ENCODE results near the gene BARX1. TPM values are rescaled to one million over a fixed set of nuclear protein-coding genes. Genes with fewer than 3 reads are reported as not detected.

The BARX1 gene
- total and polyA plus RNA-seq, 10 of the 15 experiments (the other 5 are each of a cell fraction or from before 2014, with no cell fraction given), result not detected

- ATAC-seq (no peak), DNase-seq (ENCODE audit: low read depth, low spot score) (no peak), FAIRE-seq (no peak)
- WGBS (ENCODE audit: insufficient coverage, insufficient replicate concordance, low lambda C conversion rate, missing lambda C conversion rate), result 18% methylated on average over 34 of the region's 55 CpGs
- BruUV-seq (replicated peaks), result no TSS peak
- intact Hi-C loops (cut with micrococcal nuclease; ENCODE audit: unreplicated experiment), result no loop called here
- ChIA-PET SMC1A (ENCODE audit: uncharacterized antibody, unreplicated experiment) (no interaction called here), CTCF (interaction anchor here (1.1 kb wide), 1 partner anchor 9 kb away, joined by 3 read pairs; no protein-coding TSS in a partner anchor), RAD21 (ENCODE audit: unreplicated experiment) (no interaction called here), POLR2A (no interaction called here)
- no peaks in the 10 kb centered on the region for H3K36me3 ChIP-seq (ENCODE audit: control insufficient read depth in 2 of 2, insufficient read depth in 2 of 2, low read length in 1 of 2)
- in situ Hi-C loops (cut with MboI), result no loop called here
- no peak overlapping the region for H3K9ac ChIP-seq (ENCODE audit: control insufficient read depth, insufficient read depth, low read length)
- H3K79me2 ChIP-seq (ENCODE audit: control insufficient read depth, insufficient read depth, low read length), result no peaks in the 10 kb centered on the region
- TF ChIP-seq CREB1 (IDR thresholded peaks at IDR 0.05; ENCODE audit: low read depth) (no peak), RAD51 (IDR thresholded peaks at IDR 0.05) (no peak), POLR2AphosphoS5 (IDR thresholded peaks at IDR 0.05; ENCODE audit: low read length) (no peak), TCF12 (IDR thresholded peaks at IDR 0.05; ENCODE audit: low read depth, low read length) (no peak), NFYB (IDR thresholded peaks at IDR 0.05; ENCODE audit: insufficient read depth, low read depth, low read length) (no peak), GABPA (IDR thresholded peaks at IDR 0.05; ENCODE audit: low read depth) (no peak), RB1 (IDR thresholded peaks at IDR 0.05; ENCODE audit: borderline replicate concordance) (no peak), NR2C2 (IDR thresholded peaks at IDR 0.05; ENCODE audit: borderline replicate concordance, control insufficient read depth, insufficient read length, low read depth) (no peak), PAX8 (IDR thresholded peaks at IDR 0.05) (no peak), BMI1 (IDR thresholded peaks at IDR 0.05; ENCODE audit: borderline replicate concordance) (no peak), CHD4 (IDR thresholded peaks at IDR 0.05) (no peak), NR2C1 (IDR thresholded peaks at IDR 0.05) (no peak), WRNIP1 (IDR thresholded peaks at IDR 0.05; ENCODE audit: borderline replicate concordance, low read depth, low read length) (no peak), SIX5 (IDR thresholded peaks at IDR 0.05; ENCODE audit: low read depth, low read length, severe bottlenecking) (no peak)
- TF ChIP-seq, protein P1, sequence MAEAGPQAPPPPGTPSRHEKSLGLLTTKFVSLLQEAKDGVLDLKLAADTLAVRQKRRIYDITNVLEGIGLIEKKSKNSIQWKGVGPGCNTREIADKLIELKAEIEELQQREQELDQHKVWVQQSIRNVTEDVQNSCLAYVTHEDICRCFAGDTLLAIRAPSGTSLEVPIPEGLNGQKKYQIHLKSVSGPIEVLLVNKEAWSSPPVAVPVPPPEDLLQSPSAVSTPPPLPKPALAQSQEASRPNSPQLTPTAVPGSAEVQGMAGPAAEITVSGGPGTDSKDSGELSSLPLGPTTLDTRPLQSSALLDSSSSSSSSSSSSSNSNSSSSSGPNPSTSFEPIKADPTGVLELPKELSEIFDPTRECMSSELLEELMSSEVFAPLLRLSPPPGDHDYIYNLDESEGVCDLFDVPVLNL (IDR thresholded peaks at IDR 0.05; ENCODE audit: low read depth, low read length), result no peak
- no peaks in the 10 kb centered on the region; the same call in 2 of the 3 replicates for H3K9me3 ChIP-seq (replicated peaks; ENCODE audit: control insufficient read depth, insufficient read depth, low read length)
- H3K4me3 ChIP-seq, result no peak overlapping the region
- H3K4me2 ChIP-seq (ENCODE audit: control insufficient read depth, insufficient read depth), result no peak overlapping the region
- no peaks in the 10 kb centered on the region for H4K20me1 ChIP-seq (ENCODE audit: control insufficient read depth, insufficient read depth)
- no peak overlapping the region for H2AFZ ChIP-seq (ENCODE audit: control insufficient read depth, low read depth, low read length)
- H3K4me1 ChIP-seq (ENCODE audit: control insufficient read depth, insufficient read depth, low read length), result no peaks in the 10 kb centered on the region
- peaks cover 28 to 32% of the 10 kb centered on the region in 2 experiments for H3K27me3 ChIP-seq (replicated peaks in 1 of 2; ENCODE audit: control insufficient read depth in 2 of 2, insufficient read depth in 2 of 2, low read length in 1 of 2)
- no peak overlapping the region for H3K27ac ChIP-seq (ENCODE audit: control insufficient read depth, insufficient read depth)
These were observed 2.2 kb downstream of the BARX1 start for GRCh38 chr9:93952784-93953495.
